ENCODE measurements around the gene GJB2. TPM values are rescaled to one million over a fixed set of nuclear protein-coding genes. Genes with fewer than 3 reads are reported as not detected.
A peak's percentile ranks its signal among the peaks of the same experiment; 100 is the strongest.

The GJB2 gene
- total RNA-seq, 2 donors from 2014 or later, result 1.5 to 3.8 TPM

- Histone ChIP-seq H3K27me3 (replicated peaks; ENCODE audit: insufficient read depth) (no peaks in the 10 kb centered on the region), H3K9me3 (no peaks in the 10 kb centered on the region), H3K4me3 (no peak overlapping the region), H3K36me3 (no peaks in the 10 kb centered on the region), H3K4me1 (replicated peaks) (no peaks in the 10 kb centered on the region), H3K27ac (no peak overlapping the region)
- WGBS, result 22% methylated on average over 5 of the region's 5 CpGs
- intact Hi-C loops (cut with DNase I), result no loop called here
- TF ChIP-seq POLR2A (IDR thresholded peaks at IDR 0.05) (no peak), CTCF (IDR thresholded peaks at IDR 0.05) (peak; percentile 30 to 75 (median 70))
- no peak for DNase-seq (ENCODE audit: low spot score)
These were observed 10.4 kb downstream of the GJB2 start for GRCh38 chr13:20182231-20182846.

- H3K27ac ChIP-seq, result no peak overlapping the region
- no peaks in the 10 kb centered on the region for H3K9me3 ChIP-seq
- no peak overlapping the region for H3K4me3 ChIP-seq
- H3K36me3 ChIP-seq, result no peaks in the 10 kb centered on the region
- intact Hi-C loops (cut with DNase I), result no loop called here
- TF ChIP-seq POLR2AphosphoS5 (IDR thresholded peaks at IDR 0.05) (no peak), CTCF (IDR thresholded peaks at IDR 0.05) (no peak), POLR2A (IDR thresholded peaks at IDR 0.05) (no peak)
- 29% methylated on average over 3 of the region's 3 CpGs for WGBS
- H3K4me1 ChIP-seq (replicated peaks), result no peaks in the 10 kb centered on the region
- no peak for DNase-seq (ENCODE audit: low spot score)
- H3K27me3 ChIP-seq (replicated peaks; ENCODE audit: insufficient read depth), result no peaks in the 10 kb centered on the region
These were observed 11.6 kb downstream of the GJB2 start for GRCh38 chr13:20181188-20181587.

GRCh38 chr13:20178156-20178555, 14.6 kb downstream of the GJB2 start:
- Histone ChIP-seq H3K27me3 (replicated peaks; ENCODE audit: insufficient read depth) (no peaks in the 10 kb centered on the region), H3K36me3 (no peaks in the 10 kb centered on the region), H3K4me1 (replicated peaks) (no peaks in the 10 kb centered on the region), H3K4me3 (no peak overlapping the region), H3K27ac (no peak overlapping the region), H3K9me3 (no peaks in the 10 kb centered on the region)
- WGBS, result 80% methylated on average over 5 of the region's 5 CpGs
- TF ChIP-seq POLR2A (IDR thresholded peaks at IDR 0.05) (no peak), POLR2AphosphoS5 (IDR thresholded peaks at IDR 0.05) (no peak), CTCF (IDR thresholded peaks at IDR 0.05) (no peak)
- intact Hi-C loops (cut with DNase I), result no loop called here
- DNase-seq (ENCODE audit: low spot score), result no peak

- no peak overlapping the region for H3K27ac ChIP-seq
- H3K9me3 ChIP-seq, result no peaks in the 10 kb centered on the region
- no peaks in the 10 kb centered on the region for H3K36me3 ChIP-seq
- no peaks in the 10 kb centered on the region for H3K4me1 ChIP-seq (replicated peaks)
- H3K4me3 ChIP-seq, result no peak overlapping the region
- no peak for DNase-seq (ENCODE audit: low spot score)
- TF ChIP-seq POLR2AphosphoS5 (IDR thresholded peaks at IDR 0.05) (no peak), POLR2A (IDR thresholded peaks at IDR 0.05) (no peak), CTCF (IDR thresholded peaks at IDR 0.05) (no peak)
- H3K27me3 ChIP-seq (replicated peaks; ENCODE audit: insufficient read depth), result no peaks in the 10 kb centered on the region
- intact Hi-C loops (cut with DNase I), result no loop called here
- 55% methylated on average over 67 of the region's 67 CpGs for WGBS
These were observed 15.5 kb downstream of the GJB2 start for GRCh38 chr13:20177049-20177831.

All from prostate gland (tissue), 2 donors.